ENCODE data around the gene KCNQ1. TPM values are rescaled to one million over a fixed set of nuclear protein-coding genes. Genes with fewer than 3 reads are reported as not detected.
"Not testable (repeated sequence)": the region's sequence is repeated elsewhere in the genome, so short reads cannot be mapped to it uniquely, and the experiment has no call there.

Gene KCNQ1
- total RNA-seq, 1 donor from 2014 or later: 0.31 TPM

- DNase-seq: no peak
Measured at GRCh38 chr11:2592559-2593392, 148.0 kb downstream of the KCNQ1 start.

GRCh38 chr11:2593393-2593950, 148.7 kb downstream of the KCNQ1 start:
- no peak for DNase-seq

GRCh38 chr11:2594267-2594666, 149.5 kb downstream of the KCNQ1 start:
- DNase-seq: no peak

- no peak for DNase-seq
Measured at GRCh38 chr11:2595204-2595603, 150.4 kb downstream of the KCNQ1 start.

GRCh38 chr11:2599561-2600189, 154.9 kb downstream of the KCNQ1 start:
- no peak for DNase-seq

GRCh38 chr11:2609345-2609744, 164.5 kb downstream of the KCNQ1 start:
- DNase-seq: no peak

- DNase-seq: no peak
Measured at GRCh38 chr11:2612884-2613571, 168.2 kb downstream of the KCNQ1 start.

- DNase-seq: no peak
Measured at GRCh38 chr11:2621894-2622293, 177.1 kb downstream of the KCNQ1 start.

GRCh38 chr11:2625183-2625582, 180.4 kb downstream of the KCNQ1 start:
- no peak for DNase-seq

- no peak for DNase-seq
Measured at GRCh38 chr11:2630679-2631078, 185.9 kb downstream of the KCNQ1 start.

- no peak for DNase-seq
Measured at GRCh38 chr11:2631161-2631560, 186.4 kb downstream of the KCNQ1 start.

- not testable (repeated sequence) for DNase-seq
Measured at GRCh38 chr11:2639763-2640162, 195.0 kb downstream of the KCNQ1 start.

- no peak for DNase-seq
Measured at GRCh38 chr11:2641623-2642022, 196.8 kb downstream of the KCNQ1 start.

GRCh38 chr11:2643746-2644145, 198.9 kb downstream of the KCNQ1 start:
- no peak for DNase-seq

- DNase-seq: no peak
Measured at GRCh38 chr11:2644844-2645778, 200.3 kb downstream of the KCNQ1 start.

- DNase-seq: no peak
Measured at GRCh38 chr11:2645779-2646118, 200.9 kb downstream of the KCNQ1 start.

GRCh38 chr11:2647167-2647566, 202.4 kb downstream of the KCNQ1 start:
- no peak for DNase-seq

- DNase-seq: no peak
Measured at GRCh38 chr11:2647953-2648352, 203.1 kb downstream of the KCNQ1 start.

GRCh38 chr11:2649400-2649799, 204.6 kb downstream of the KCNQ1 start:
- DNase-seq: no peak

GRCh38 chr11:2649848-2650247, 205.0 kb downstream of the KCNQ1 start:
- DNase-seq: no peak

GRCh38 chr11:2650343-2650867, 205.6 kb downstream of the KCNQ1 start:
- DNase-seq: no peak
